Cardiac fibroblast (primary cell): ENCODE results near the gene ELFN1.

Experiments
- DNase-seq, 2 donors: peaks; one replicate each; pipeline versions ENCODE4 v3.0.0 to v3.0.0-alpha.2; 2010; ENCODE audit warnings: low read depth in 2 of 2
- H3K4me3 ChIP-seq, 2 donors: replicated peaks in 1 of 2; 1 replicate in 1 of 2; 2 replicates in 1 of 2; pipeline ENCODE4 v1.5.1; 2011; ENCODE audit warnings: low read depth in 2 of 2, low read length in 2 of 2, mild to moderate bottlenecking in 2 of 2, moderate library complexity in 1 of 2
- TF ChIP-seq, protein P1 (sequence below): IDR thresholded peaks from one replicate; pipeline ENCODE4 v1.5.1; 2011; ENCODE audit warnings: low read depth, mild to moderate bottlenecking, low read length, inconsistent platforms

The ELFN1 gene

DNA sequence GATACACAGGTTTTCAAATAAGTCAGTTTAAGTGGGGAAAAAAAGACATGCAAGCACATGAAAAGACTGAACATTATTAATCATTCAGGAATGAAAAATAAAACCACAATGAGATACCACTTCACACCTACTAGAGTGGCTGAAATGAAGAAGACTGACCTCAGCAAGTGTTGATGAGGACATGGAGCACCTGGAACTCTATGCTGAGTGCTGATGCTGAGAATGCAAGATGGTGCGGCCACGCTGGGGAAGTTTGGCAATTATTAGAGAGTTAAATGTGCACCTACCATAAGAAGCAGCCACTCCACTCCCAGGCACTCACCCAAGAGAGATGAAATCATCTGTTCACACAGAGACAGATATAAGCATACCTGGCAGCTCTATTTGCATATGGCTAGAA, 32.9 kb upstream of the ELFN1 start:
- TF ChIP-seq, protein P1, sequence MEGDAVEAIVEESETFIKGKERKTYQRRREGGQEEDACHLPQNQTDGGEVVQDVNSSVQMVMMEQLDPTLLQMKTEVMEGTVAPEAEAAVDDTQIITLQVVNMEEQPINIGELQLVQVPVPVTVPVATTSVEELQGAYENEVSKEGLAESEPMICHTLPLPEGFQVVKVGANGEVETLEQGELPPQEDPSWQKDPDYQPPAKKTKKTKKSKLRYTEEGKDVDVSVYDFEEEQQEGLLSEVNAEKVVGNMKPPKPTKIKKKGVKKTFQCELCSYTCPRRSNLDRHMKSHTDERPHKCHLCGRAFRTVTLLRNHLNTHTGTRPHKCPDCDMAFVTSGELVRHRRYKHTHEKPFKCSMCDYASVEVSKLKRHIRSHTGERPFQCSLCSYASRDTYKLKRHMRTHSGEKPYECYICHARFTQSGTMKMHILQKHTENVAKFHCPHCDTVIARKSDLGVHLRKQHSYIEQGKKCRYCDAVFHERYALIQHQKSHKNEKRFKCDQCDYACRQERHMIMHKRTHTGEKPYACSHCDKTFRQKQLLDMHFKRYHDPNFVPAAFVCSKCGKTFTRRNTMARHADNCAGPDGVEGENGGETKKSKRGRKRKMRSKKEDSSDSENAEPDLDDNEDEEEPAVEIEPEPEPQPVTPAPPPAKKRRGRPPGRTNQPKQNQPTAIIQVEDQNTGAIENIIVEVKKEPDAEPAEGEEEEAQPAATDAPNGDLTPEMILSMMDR: no peak
- H3K4me3 ChIP-seq: no peak overlapping the region
- DNase-seq: no peak

DNA sequence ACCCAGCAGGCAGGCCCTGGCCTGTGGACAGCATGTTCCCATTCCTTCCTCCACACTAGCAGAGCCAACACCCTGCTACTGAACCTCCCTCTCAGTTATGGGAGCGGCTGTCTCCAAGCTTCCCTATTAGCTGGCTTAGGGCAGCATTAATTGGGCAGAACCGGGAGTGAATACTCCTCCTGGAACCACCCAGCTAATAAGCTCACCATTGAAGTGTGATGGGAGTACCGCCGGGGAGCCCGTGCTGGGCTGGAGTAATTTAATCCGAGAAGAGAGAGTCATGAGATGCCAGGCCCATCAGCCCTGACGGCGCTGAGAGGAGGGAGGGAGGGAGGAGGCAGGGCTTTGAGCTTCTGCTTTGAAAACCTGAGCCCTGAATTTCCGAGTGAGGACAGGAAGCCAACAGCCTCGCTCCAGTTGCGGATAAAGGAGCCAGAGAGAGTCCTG, 31.8 kb upstream of the ELFN1 start:
- no peak overlapping the region for H3K4me3 ChIP-seq
- TF ChIP-seq, protein P1: no peak
- DNase-seq: peak in 1 of 2 donors; percentile 37

DNA sequence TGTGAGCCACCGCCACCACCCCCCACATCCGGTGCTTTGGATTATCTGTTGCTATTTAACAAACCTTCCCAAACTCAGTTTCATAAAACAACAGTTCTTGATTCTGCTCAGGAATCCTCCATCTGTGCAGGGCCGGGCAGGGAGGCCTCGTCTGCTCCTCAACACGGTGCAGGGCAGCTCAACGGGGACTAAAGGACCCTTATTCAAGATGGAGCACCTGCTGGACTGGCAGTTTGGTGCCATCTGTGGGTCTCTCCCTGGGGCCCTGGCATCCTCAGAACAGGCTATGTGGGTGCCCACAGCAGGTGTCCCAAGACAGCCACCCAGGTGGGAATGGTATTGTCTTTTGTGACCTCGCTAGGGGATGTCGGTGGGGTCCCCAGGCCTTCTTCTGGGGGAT, 31.0 kb upstream of the ELFN1 start:
- DNase-seq: no peak
- H3K4me3 ChIP-seq: no peak overlapping the region
- TF ChIP-seq, protein P1: no peak

DNA sequence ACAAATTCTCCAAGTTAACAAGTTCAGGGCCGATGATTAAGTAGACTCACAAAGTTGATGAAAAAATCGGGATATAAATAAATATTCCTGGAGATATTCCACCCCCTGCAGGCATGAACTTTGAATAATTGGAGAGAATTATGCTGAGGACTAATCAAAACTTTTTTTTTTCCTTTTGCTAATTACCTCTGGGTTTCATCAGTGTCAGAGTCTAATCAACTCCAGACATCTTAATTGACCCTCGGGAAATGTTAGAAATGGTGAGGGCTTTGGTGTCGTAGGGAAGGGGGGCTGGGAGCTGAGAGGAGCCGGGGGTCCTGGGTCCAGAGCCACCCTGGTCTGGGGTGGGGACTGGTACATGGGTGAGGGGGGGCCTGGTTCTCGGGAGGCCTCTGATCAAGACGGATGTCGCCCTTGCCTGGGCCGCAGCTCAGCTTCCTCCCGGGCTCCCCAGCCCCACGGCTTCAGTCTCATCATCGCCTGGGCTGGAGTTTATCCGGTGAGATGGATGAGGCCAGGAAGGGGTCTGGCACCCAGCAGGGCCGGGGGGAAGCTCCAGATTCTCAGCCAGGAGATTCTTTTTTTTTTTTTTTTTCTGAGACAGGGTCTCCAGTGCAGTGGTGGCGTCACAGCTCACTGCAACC, 30.4 kb upstream of the ELFN1 start:
- no peak overlapping the region for H3K4me3 ChIP-seq
- DNase-seq: no peak
- TF ChIP-seq, protein P1: no peak

DNA sequence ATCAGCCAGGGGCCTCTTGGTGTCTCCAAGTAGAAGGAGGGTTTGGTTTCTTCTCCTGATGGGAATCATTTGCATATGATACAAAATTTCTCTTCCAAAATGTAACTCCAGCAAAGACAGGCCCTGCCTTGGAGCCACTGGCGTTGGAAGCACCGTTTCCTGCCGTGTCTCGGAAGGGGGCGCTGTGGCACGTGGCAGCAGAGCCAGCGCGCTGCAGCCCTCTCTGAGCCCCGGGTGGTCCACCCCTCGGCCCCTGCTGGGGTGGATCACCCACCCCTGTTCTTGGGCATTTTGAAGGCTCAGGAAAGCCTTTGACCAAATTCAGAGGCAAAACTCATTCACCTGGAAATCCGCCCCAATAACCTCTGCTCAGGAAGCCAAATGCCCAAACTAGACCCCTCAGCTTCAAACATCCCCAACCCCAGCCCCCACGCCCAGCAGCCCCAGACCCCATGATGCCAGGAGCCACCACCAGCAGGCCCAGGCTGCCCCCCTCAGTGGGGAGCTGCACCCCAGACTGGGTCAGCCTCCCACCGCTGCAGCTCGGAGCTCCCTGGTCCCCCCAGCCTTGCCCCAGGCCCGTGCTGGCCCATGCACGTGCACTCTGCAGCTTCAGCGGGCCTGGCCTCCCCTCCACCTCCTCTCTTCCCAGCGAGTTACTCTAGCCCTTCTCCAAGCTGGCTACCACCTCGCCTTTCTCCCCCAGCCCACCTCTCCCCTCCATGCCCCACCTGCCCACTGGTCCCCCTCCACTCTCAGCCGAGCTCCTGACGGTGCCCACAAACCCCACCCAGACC, 29.5 kb upstream of the ELFN1 start:
- no peak for DNase-seq
- TF ChIP-seq, protein P1: peak; percentile 9
- H3K4me3 ChIP-seq: no peak overlapping the region

DNA sequence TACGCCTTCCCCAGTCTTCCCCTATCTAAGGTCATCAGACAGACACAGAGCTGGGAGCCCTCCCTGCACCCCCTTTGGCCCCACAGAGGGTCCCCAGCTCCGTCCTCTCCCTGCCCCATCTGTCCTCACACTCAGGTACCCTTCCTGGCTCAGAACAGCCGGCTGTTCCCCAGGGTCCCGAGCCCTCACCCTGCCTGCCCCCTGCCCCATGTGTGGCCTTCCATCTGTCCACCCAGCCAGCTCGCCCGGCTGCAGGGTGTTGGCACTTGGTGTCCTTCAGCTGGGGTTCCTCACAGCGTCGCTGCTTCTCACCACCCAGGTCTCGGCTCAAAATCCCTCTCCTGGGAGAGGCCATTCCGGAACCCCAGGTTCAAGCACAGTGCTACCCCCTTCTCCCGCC, 28.9 kb upstream of the ELFN1 start:
- H3K4me3 ChIP-seq: no peak overlapping the region
- no peak for DNase-seq
- TF ChIP-seq, protein P1: no peak
